Mucosa of descending colon (tissue), 3 donors: ENCODE results near the gene DMGDH. TPM values are rescaled to one million over a fixed set of nuclear protein-coding genes. Genes with fewer than 3 reads are reported as not detected.

Experiments used
- ATAC-seq: fragments of 200-7000 bp; cut with Tn5 transposase; one replicate; pipeline ENCODE4 v1.9.1; 2020; ENCODE audit warnings: mild to moderate bottlenecking, moderate library complexity
- DNase-seq, 3 donors: peaks; one replicate each; pipeline ENCODE4 v3.0.0-alpha.2; 2020
- H3K36me3 ChIP-seq: fragments of 200-600 bp; one replicate; pipeline ENCODE4 v1.8.0; 2021; ENCODE audit warnings: low read depth, mild to moderate bottlenecking
- H3K4me1 ChIP-seq: fragments of 200-600 bp; one replicate; pipeline ENCODE4 v1.8.0; 2021; ENCODE audit warnings: low read depth, mild to moderate bottlenecking
- H3K4me3 ChIP-seq: fragments of 200-600 bp; one replicate; pipeline ENCODE4 v1.8.0; 2021; ENCODE audit warnings: mild to moderate bottlenecking
- H3K9me3 ChIP-seq: fragments of 200-600 bp; one replicate; pipeline ENCODE4 v1.8.0; 2021; ENCODE audit warnings: mild to moderate bottlenecking
- CTCF ChIP-seq: fragments of 200-600 bp; IDR thresholded peaks from one replicate; pipeline ENCODE4 v1.8.0; 2022; ENCODE audit warnings: antibody characterized with exemption, mild to moderate bottlenecking
- intact Hi-C, 2 donors: fragments of 100-400 bp; cut with DNase I in 1 of 2; cut with micrococcal nuclease in 1 of 2; formaldehyde crosslinking; loops; one replicate each; pipeline versions ENCODE4 v1.11.0 to v1.11.1; 2022; cut with DNase I, micrococcal nuclease
- total RNA-seq, 3 donors: library from RNA; stranded (reverse); fragmentation: NEBNext Ultra II Directional in 2 of 3; extraction: Animal tissue kit (Norgen Biotek cat#: 25700) in 2 of 3; gene quantifications; one replicate each; pipeline versions ENCODE4 v1.2.1 to v1.2.4, GENCODE V29; 2021 to 2023
- donor health status: DM: no; HTN: no; CAD: no; lungs with moderate emphysema.
- donor health status: DM: no; HTN: no; CAD: no.
- donor health status: DM: no; HTN: yes; CAD: no.

The DMGDH gene
- total RNA-seq, 3 donors from 2014 or later, result 1.2 to 3.6 (median 1.8) TPM

- Histone ChIP-seq H3K4me1 (peaks cover 46% of the 10 kb centered on the region), H3K4me3 (no peak overlapping the region), H3K36me3 (no peaks in the 10 kb centered on the region), H3K9me3 (no peaks in the 10 kb centered on the region)
- TF ChIP-seq CTCF, result no peak
- ATAC-seq (peak; percentile 55), DNase-seq (peak in 2 of 3 donors; percentile 42 to 44)
- intact Hi-C loops, result no loop called here
These were observed 97.5 kb downstream of the DMGDH start for GRCh38 chr5:78971998-78972397.

GRCh38 chr5:78968781-78969180 is 100.7 kb downstream of the DMGDH start:
- H3K4me3 ChIP-seq, result no peak overlapping the region
- no peaks in the 10 kb centered on the region for H3K36me3 ChIP-seq
- peak in 1 of 3 donors; percentile 65 for DNase-seq
- H3K4me1 ChIP-seq, result peaks cover 32% of the 10 kb centered on the region
- TF ChIP-seq CTCF, result no peak
- peak; percentile 81 for ATAC-seq
- intact Hi-C loops, result loop anchor here (10.0 kb wide), 2 partner anchors 64 to 434 kb away; no protein-coding TSS in a partner anchor
- no peaks in the 10 kb centered on the region for H3K9me3 ChIP-seq

- intact Hi-C loops, result loop anchor here (10.0 kb wide), 2 partner anchors 60 to 430 kb away; no protein-coding TSS in a partner anchor
- H3K4me1 ChIP-seq, result no peaks in the 10 kb centered on the region
- no peak overlapping the region for H3K4me3 ChIP-seq
- DNase-seq, result peak in 1 of 3 donors; percentile 55
- H3K9me3 ChIP-seq, result no peaks in the 10 kb centered on the region
- no peaks in the 10 kb centered on the region for H3K36me3 ChIP-seq
- TF ChIP-seq CTCF, result peak; percentile 5
- ATAC-seq, result peak; percentile 57
These were observed 104.6 kb downstream of the DMGDH start for GRCh38 chr5:78964889-78965288.

GRCh38 chr5:78961743-78962142 is 107.7 kb downstream of the DMGDH start:
- no peaks in the 10 kb centered on the region for H3K9me3 ChIP-seq
- H3K4me3 ChIP-seq, result no peak overlapping the region
- H3K36me3 ChIP-seq, result no peaks in the 10 kb centered on the region
- intact Hi-C loops, result loop anchor here (10.0 kb wide), 2 partner anchors 57 to 427 kb away; no protein-coding TSS in a partner anchor
- no peak for ATAC-seq
- TF ChIP-seq CTCF, result no peak
- peaks cover 2% of the 10 kb centered on the region for H3K4me1 ChIP-seq
- DNase-seq, result no peak

GRCh38 chr5:78959767-78960166 is 109.7 kb downstream of the DMGDH start:
- Histone ChIP-seq H3K36me3 (no peaks in the 10 kb centered on the region), H3K4me3 (no peak overlapping the region), H3K4me1 (peaks cover 2% of the 10 kb centered on the region), H3K9me3 (no peaks in the 10 kb centered on the region)
- intact Hi-C loops, result loop anchor here (10.0 kb wide), 2 partner anchors 55 to 425 kb away; no protein-coding TSS in a partner anchor
- ATAC-seq, result no peak
- no peak for TF ChIP-seq CTCF
- no peak for DNase-seq
